GM23338 (cell line): ENCODE measurements around the gene EFHD2. TPM values are rescaled to one million over a fixed set of nuclear protein-coding genes. Genes with fewer than 3 reads are reported as not detected.

Source experiments
- ATAC-seq: fragments of 200-7000 bp; cut with Tn5 transposase; 3 replicates; pipeline ENCODE4 v1.9.1; 2020
- DNase-seq: peaks from one replicate; pipeline ENCODE4 v3.0.0-alpha.2; 2015; ENCODE audit warnings: low spot score
- H2AFZ ChIP-seq: fragments of 200-600 bp; sonication (generic); 2 replicates; pipeline ENCODE4 v1.8.0; 2016; ENCODE audit warnings: antibody characterized with exemption, mild to moderate bottlenecking, moderate library complexity
- H3F3A ChIP-seq: fragments of 200-600 bp; sonication (generic); replicated peaks from 2 replicates; pipeline ENCODE4 v1.8.0; 2017; ENCODE audit warnings: antibody characterized with exemption, mixed run types, low read depth
- H3K27ac ChIP-seq: fragments of 200-600 bp; sonication (generic); 2 replicates; pipeline ENCODE4 v1.6.1; 2016; ENCODE audit warnings: low read depth
- H3K27me3 ChIP-seq: fragments of 200-600 bp; sonication (generic); 2 replicates; pipeline ENCODE4 v1.8.0; 2016; ENCODE audit warnings: mild to moderate bottlenecking, mixed run types, moderate library complexity; ENCODE audit not compliant: insufficient read depth
- H3K36me3 ChIP-seq: fragments of 200-600 bp; sonication (generic); 2 replicates; pipeline ENCODE4 v1.8.0; 2016; ENCODE audit warnings: mild to moderate bottlenecking; ENCODE audit not compliant: insufficient read depth
- H3K4me1 ChIP-seq: fragments of 200-600 bp; sonication (generic); 2 replicates; pipeline ENCODE4 v1.8.0; 2016; ENCODE audit warnings: mild to moderate bottlenecking, moderate library complexity; ENCODE audit not compliant: insufficient read depth
- H3K4me2 ChIP-seq: fragments of 200-600 bp; sonication (generic); 2 replicates; pipeline ENCODE4 v1.7.1; 2017; ENCODE audit warnings: mixed run types
- H3K4me3 ChIP-seq: fragments of 200-600 bp; sonication (generic); 2 replicates; pipeline ENCODE4 v1.6.1; 2016; ENCODE audit warnings: mixed run types
- H3K79me2 ChIP-seq: fragments of 200-600 bp; sonication (generic); replicated peaks from 2 replicates; pipeline ENCODE4 v1.8.0; 2017; ENCODE audit warnings: mild to moderate bottlenecking; ENCODE audit not compliant: insufficient read depth
- H3K9me2 ChIP-seq: fragments of 200-600 bp; sonication (generic); 2 replicates; pipeline ENCODE4 v1.8.0; 2017; ENCODE audit not compliant: insufficient read depth
- H4K20me1 ChIP-seq: fragments of 200-600 bp; sonication (generic); replicated peaks from 2 replicates; pipeline ENCODE4 v1.8.0; 2017; ENCODE audit warnings: mild to moderate bottlenecking; ENCODE audit not compliant: insufficient read depth
- H3K27ac Mint-ChIP-seq: 2 replicates; pipeline ENCODE4 v1.8.0; 2020; ENCODE audit warnings: inconsistent platforms, mild to moderate bottlenecking, moderate library complexity, mixed read lengths
- H3K27me3 Mint-ChIP-seq: 3 replicates; pipeline ENCODE4 v1.8.0; 2022; ENCODE audit warnings: low read depth, mild to moderate bottlenecking, moderate library complexity, mixed read lengths, inconsistent platforms; ENCODE audit not compliant: insufficient read depth, poor library complexity
- H3K36me3 Mint-ChIP-seq: 3 replicates; pipeline ENCODE4 v1.8.0; 2021; ENCODE audit warnings: low read depth, mild to moderate bottlenecking, inconsistent platforms, moderate library complexity, mixed read lengths
- H3K4me1 Mint-ChIP-seq: 3 replicates; pipeline ENCODE4 v1.8.0; 2020; ENCODE audit warnings: mild to moderate bottlenecking, inconsistent platforms, mixed read lengths
- H3K4me3 Mint-ChIP-seq: 3 replicates; pipeline ENCODE4 v1.8.0; 2021; ENCODE audit warnings: moderate library complexity, mild to moderate bottlenecking, inconsistent platforms, mixed read lengths
- H3K9me3 Mint-ChIP-seq: 3 replicates; pipeline ENCODE4 v1.8.0; 2020; ENCODE audit warnings: moderate library complexity, mild to moderate bottlenecking, inconsistent platforms, mixed read lengths
- CREB1 ChIP-seq: fragments of 250-450 bp; sonication (Bioruptor Pico); IDR thresholded peaks from 2 replicates; pipeline ENCODE4 v1.5.0; 2020; ENCODE audit warnings: low read depth, mild to moderate bottlenecking, moderate library complexity
- CTCF ChIP-seq, 2 experiments: fragments of 200-600 bp in 1 of 2; sonication (generic) in 1 of 2; conservative IDR thresholded peaks; 2 replicates each; pipeline versions ENCODE4 v1.5.1 to v1.6.1; 2016 to 2017; ENCODE audit warnings: antibody characterized with exemption in 2 of 2, low read depth in 2 of 2, mild to moderate bottlenecking in 2 of 2, moderate library complexity in 1 of 2
- ETS1 ChIP-seq: IDR thresholded peaks from 2 replicates; pipeline ENCODE4 v1.6.1; 2016; ENCODE audit warnings: antibody characterized with exemption
- EZH2 ChIP-seq: fragments of 200-600 bp; sonication (generic); IDR thresholded peaks from one replicate; pipeline ENCODE4 v1.8.0; 2017; ENCODE audit warnings: antibody characterized with exemption, mild to moderate bottlenecking, low read depth; ENCODE audit not compliant: unreplicated experiment
- EZH2phosphoT487 ChIP-seq: fragments of 200-600 bp; sonication (generic); IDR thresholded peaks from one replicate; pipeline ENCODE4 v1.8.1; 2018; ENCODE audit warnings: antibody characterized with exemption; ENCODE audit not compliant: unreplicated experiment
- JUNB ChIP-seq: IDR thresholded peaks from one replicate; pipeline ENCODE4 v1.6.1; 2016; ENCODE audit warnings: antibody characterized with exemption; ENCODE audit not compliant: unreplicated experiment
- NANOG ChIP-seq: IDR thresholded peaks from 2 replicates; pipeline ENCODE4 v1.6.1; 2016; ENCODE audit warnings: antibody characterized with exemption, borderline replicate concordance
- POLR2AphosphoS5 ChIP-seq: IDR thresholded peaks from 2 replicates; pipeline ENCODE4 v1.6.1; 2016; ENCODE audit warnings: antibody characterized with exemption, low read depth
- STAT1 ChIP-seq: IDR thresholded peaks from one replicate; pipeline ENCODE4 v1.6.1; 2016; ENCODE audit warnings: antibody characterized with exemption; ENCODE audit not compliant: unreplicated experiment
- ZNF114 ChIP-seq: fragments of 250-450 bp; sonication (Bioruptor Pico); IDR thresholded peaks from 2 replicates; pipeline ENCODE4 v1.5.0; 2020; ENCODE audit warnings: mild to moderate bottlenecking, moderate library complexity
- polyA plus RNA-seq: library from polyadenylated mRNA; unstranded; fragments of >200 nt; fragmentation: Nextera tagmentation; extraction: Ambion mirVana; gene quantifications from 2 replicates; pipeline ENCODE4 v1.2.1, GENCODE V29; 2016
- total RNA-seq: library from RNA; depleted of rRNA; stranded (reverse); fragments of >200 nt; shearing (Covaris generic); gene quantifications from 2 replicates; pipeline ENCODE4 v1.2.3, GENCODE V29; 2014
- TF ChIP-seq, protein P1 (sequence below): fragments of 250-450 bp; sonication (Bioruptor Pico); IDR thresholded peaks from 2 replicates; pipeline ENCODE4 v1.5.0; 2020; ENCODE audit warnings: mild to moderate bottlenecking, moderate library complexity

EFHD2 gene
- total and polyA plus RNA-seq, 2 experiments from 2014 or later, result 22.8 to 23.7 TPM

DNA sequence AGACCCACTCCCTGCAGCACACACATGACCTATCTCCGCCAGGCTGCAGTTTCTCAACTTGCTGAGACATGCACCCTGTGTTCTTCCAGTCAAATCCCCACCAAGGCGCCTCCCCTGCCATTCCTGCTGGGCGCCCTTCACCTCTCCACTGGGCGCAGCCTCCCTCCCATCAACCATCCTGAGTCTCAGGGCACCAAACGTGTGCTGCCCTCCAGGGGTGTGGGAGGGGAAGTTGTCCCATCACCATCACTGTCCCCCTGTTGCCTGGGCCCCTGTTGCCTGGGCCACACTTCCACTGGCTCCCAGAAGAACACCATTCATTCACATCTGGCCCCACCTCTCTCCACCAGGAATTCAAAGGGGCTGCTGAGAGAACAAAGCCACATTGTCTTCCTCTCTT is 44.9 kb upstream of the EFHD2 start:
- H3K9me2 ChIP-seq, result no peaks in the 10 kb centered on the region
- ATAC-seq, result peak; percentile 81
- no peak overlapping the region for H3K4me2 ChIP-seq
- Mint-ChIP-seq H3K36me3 (no peaks in the 10 kb centered on the region), H3K27ac (peak overlapping the region; percentile 22; the same call in 1 of the 2 replicates), H3K9me3 (no peaks in the 10 kb centered on the region), H3K4me1 (peaks cover 5% of the 10 kb centered on the region; the same call in 2 of the 3 replicates), H3K27me3 (peaks cover 7% of the 10 kb centered on the region), H3K4me3 (no peak overlapping the region)
- no peak overlapping the region for H3K4me3 ChIP-seq
- no peaks in the 10 kb centered on the region for H4K20me1 ChIP-seq
- H2AFZ ChIP-seq, result no peak overlapping the region
- DNase-seq, result peak; percentile 46
- peaks cover 7% of the 10 kb centered on the region; the same call in 1 of the 2 replicates for H3K4me1 ChIP-seq
- H3K27me3 ChIP-seq, result no peaks in the 10 kb centered on the region
- no peaks in the 10 kb centered on the region for H3K79me2 ChIP-seq
- no peak overlapping the region for H3K27ac ChIP-seq
- H3K36me3 ChIP-seq, result no peaks in the 10 kb centered on the region
- TF ChIP-seq JUNB (no peak), ZNF114 (CRISPR knock-in tag) (no peak), POLR2AphosphoS5 (no peak), ETS1 (no peak), STAT1 (no peak), EZH2 (no peak), CTCF (conservative IDR thresholded peaks at IDR 0.05; ENCODE audit: low read depth in 2 of 2) (peak; percentile 17 to 57; a peak in 3 of 4 replicates), CREB1 (CRISPR knock-in tag) (no peak), EZH2phosphoT487 (no peak)
- no peaks in the 10 kb centered on the region for H3F3A ChIP-seq

GRCh38 chr1:15368888-15369287 is 40.8 kb upstream of the EFHD2 start:
- H3K4me2 ChIP-seq, result no peak overlapping the region
- no peaks in the 10 kb centered on the region for H3K79me2 ChIP-seq
- Mint-ChIP-seq H3K36me3 (no peaks in the 10 kb centered on the region), H3K4me3 (no peak overlapping the region), H3K4me1 (peaks cover 5% of the 10 kb centered on the region), H3K27me3 (peaks cover 14% of the 10 kb centered on the region), H3K9me3 (no peaks in the 10 kb centered on the region), H3K27ac (no peak overlapping the region)
- H2AFZ ChIP-seq, result no peak overlapping the region
- H3K27me3 ChIP-seq, result no peaks in the 10 kb centered on the region
- DNase-seq (no peak), ATAC-seq (no peak)
- no peaks in the 10 kb centered on the region for H4K20me1 ChIP-seq
- H3K36me3 ChIP-seq, result no peaks in the 10 kb centered on the region
- H3K4me1 ChIP-seq, result peaks cover 7% of the 10 kb centered on the region; the same call in 1 of the 2 replicates
- H3K9me2 ChIP-seq, result no peaks in the 10 kb centered on the region
- no peaks in the 10 kb centered on the region for H3F3A ChIP-seq
- no peak overlapping the region for H3K4me3 ChIP-seq
- no peak overlapping the region for H3K27ac ChIP-seq
- TF ChIP-seq ZNF114 (CRISPR knock-in tag) (no peak), CTCF (conservative IDR thresholded peaks at IDR 0.05; ENCODE audit: low read depth in 2 of 2) (no peak), STAT1 (no peak), CREB1 (CRISPR knock-in tag) (no peak), NANOG (no peak), JUNB (no peak)
- TF ChIP-seq, protein P1, sequence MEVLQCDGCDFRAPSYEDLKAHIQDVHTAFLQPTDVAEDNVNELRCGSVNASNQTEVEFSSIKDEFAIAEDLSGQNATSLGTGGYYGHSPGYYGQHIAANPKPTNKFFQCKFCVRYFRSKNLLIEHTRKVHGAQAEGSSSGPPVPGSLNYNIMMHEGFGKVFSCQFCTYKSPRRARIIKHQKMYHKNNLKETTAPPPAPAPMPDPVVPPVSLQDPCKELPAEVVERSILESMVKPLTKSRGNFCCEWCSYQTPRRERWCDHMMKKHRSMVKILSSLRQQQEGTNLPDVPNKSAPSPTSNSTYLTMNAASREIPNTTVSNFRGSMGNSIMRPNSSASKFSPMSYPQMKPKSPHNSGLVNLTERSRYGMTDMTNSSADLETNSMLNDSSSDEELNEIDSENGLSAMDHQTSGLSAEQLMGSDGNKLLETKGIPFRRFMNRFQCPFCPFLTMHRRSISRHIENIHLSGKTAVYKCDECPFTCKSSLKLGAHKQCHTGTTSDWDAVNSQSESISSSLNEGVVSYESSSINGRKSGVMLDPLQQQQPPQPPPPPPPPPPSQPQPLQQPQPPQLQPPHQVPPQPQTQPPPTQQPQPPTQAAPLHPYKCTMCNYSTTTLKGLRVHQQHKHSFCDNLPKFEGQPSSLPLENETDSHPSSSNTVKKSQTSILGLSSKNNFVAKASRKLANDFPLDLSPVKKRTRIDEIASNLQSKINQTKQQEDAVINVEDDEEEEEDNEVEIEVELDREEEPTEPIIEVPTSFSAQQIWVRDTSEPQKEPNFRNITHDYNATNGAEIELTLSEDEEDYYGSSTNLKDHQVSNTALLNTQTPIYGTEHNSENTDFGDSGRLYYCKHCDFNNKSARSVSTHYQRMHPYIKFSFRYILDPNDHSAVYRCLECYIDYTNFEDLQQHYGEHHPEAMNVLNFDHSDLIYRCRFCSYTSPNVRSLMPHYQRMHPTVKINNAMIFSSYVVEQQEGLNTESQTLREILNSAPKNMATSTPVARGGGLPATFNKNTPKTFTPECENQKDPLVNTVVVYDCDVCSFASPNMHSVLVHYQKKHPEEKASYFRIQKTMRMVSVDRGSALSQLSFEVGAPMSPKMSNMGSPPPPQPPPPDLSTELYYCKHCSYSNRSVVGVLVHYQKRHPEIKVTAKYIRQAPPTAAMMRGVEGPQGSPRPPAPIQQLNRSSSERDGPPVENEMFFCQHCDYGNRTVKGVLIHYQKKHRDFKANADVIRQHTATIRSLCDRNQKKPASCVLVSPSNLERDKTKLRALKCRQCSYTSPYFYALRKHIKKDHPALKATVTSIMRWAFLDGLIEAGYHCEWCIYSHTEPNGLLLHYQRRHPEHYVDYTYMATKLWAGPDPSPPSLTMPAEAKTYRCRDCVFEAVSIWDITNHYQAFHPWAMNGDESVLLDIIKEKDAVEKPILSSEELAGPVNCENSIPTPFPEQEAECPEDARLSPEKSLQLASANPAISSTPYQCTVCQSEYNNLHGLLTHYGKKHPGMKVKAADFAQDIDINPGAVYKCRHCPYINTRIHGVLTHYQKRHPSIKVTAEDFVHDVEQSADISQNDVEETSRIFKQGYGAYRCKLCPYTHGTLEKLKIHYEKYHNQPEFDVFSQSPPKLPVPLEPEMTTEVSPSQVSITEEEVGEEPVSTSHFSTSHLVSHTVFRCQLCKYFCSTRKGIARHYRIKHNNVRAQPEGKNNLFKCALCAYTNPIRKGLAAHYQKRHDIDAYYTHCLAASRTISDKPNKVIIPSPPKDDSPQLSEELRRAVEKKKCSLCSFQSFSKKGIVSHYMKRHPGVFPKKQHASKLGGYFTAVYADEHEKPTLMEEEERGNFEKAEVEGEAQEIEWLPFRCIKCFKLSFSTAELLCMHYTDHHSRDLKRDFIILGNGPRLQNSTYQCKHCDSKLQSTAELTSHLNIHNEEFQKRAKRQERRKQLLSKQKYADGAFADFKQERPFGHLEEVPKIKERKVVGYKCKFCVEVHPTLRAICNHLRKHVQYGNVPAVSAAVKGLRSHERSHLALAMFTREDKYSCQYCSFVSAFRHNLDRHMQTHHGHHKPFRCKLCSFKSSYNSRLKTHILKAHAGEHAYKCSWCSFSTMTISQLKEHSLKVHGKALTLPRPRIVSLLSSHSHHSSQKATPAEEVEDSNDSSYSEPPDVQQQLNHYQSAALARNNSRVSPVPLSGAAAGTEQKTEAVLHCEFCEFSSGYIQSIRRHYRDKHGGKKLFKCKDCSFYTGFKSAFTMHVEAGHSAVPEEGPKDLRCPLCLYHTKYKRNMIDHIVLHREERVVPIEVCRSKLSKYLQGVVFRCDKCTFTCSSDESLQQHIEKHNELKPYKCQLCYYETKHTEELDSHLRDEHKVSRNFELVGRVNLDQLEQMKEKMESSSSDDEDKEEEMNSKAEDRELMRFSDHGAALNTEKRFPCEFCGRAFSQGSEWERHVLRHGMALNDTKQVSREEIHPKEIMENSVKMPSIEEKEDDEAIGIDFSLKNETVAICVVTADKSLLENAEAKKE (CRISPR knock-in tag), result no peak
